ENCODE results near the gene CARS1. TPM values are rescaled to one million over a fixed set of nuclear protein-coding genes. Genes with fewer than 3 reads are reported as not detected.

CARS1 gene
- total RNA-seq, 1 donor from 2014 or later: 32.9 TPM

GRCh38 chr11:3081386-3081751 lies 24.1 kb upstream of the CARS1 start:
- no peak overlapping the region for H3K4me3 ChIP-seq (ENCODE audit: low read depth, low read length)
- DNase-seq (ENCODE audit: low read depth): no peak
- no peak for TF ChIP-seq CTCF (conservative IDR thresholded peaks at IDR 0.05; ENCODE audit: low read depth, low read length)

- DNase-seq (ENCODE audit: low read depth): no peak
- no peak for TF ChIP-seq CTCF (conservative IDR thresholded peaks at IDR 0.05; ENCODE audit: low read depth, low read length)
These were observed 23.6 kb upstream of the CARS1 start for GRCh38 chr11:3080733-3081385.

GRCh38 chr11:3080104-3080503 lies 22.9 kb upstream of the CARS1 start:
- no peak overlapping the region for H3K4me3 ChIP-seq (ENCODE audit: low read depth, low read length)
- no peak for DNase-seq (ENCODE audit: low read depth)
- TF ChIP-seq CTCF (conservative IDR thresholded peaks at IDR 0.05; ENCODE audit: low read depth, low read length): no peak

More at GRCh38 chr11:3080733-3081385, 23.6 kb upstream of the CARS1 start:
- H3K4me3 ChIP-seq (ENCODE audit: low read depth, low read length): no peak overlapping the region

GRCh38 chr11:3077846-3078440 lies 20.7 kb upstream of the CARS1 start:
- TF ChIP-seq CTCF (conservative IDR thresholded peaks at IDR 0.05; ENCODE audit: low read depth, low read length): no peak
- H3K4me3 ChIP-seq (ENCODE audit: low read depth, low read length): no peak overlapping the region
- no peak for DNase-seq (ENCODE audit: low read depth)

GRCh38 chr11:3077189-3077836 lies 20.1 kb upstream of the CARS1 start:
- no peak for DNase-seq (ENCODE audit: low read depth)
- TF ChIP-seq CTCF (conservative IDR thresholded peaks at IDR 0.05; ENCODE audit: low read depth, low read length): no peak

GRCh38 chr11:3074912-3075589 lies 17.8 kb upstream of the CARS1 start:
- DNase-seq (ENCODE audit: low read depth): no peak
- H3K4me3 ChIP-seq (ENCODE audit: low read depth, low read length): no peak overlapping the region
- TF ChIP-seq CTCF (conservative IDR thresholded peaks at IDR 0.05; ENCODE audit: low read depth, low read length): no peak

More at GRCh38 chr11:3077189-3077836, 20.1 kb upstream of the CARS1 start:
- H3K4me3 ChIP-seq (ENCODE audit: low read depth, low read length): no peak overlapping the region

Data from epithelial cell of proximal tubule (primary cell).